HG03439 (cell line): ENCODE measurements around the gene KLHL22.
"Not testable (repeated sequence)": the region's sequence is repeated elsewhere in the genome, so short reads cannot be mapped to it uniquely, and the experiment has no call there.

Experiments
- ATAC-seq: cut with Tn5 transposase; IDR thresholded peaks from one replicate; pipeline ENCODE4 v1.9.1; 2021; ENCODE audit warnings: mild to moderate bottlenecking, moderate library complexity; ENCODE audit not compliant: unreplicated experiment

The KLHL22 gene

GRCh38 chr22:20451129-20451778, 44.3 kb downstream of the KLHL22 start:
- ATAC-seq: not testable (repeated sequence)

GRCh38 chr22:20450551-20450906, 45.1 kb downstream of the KLHL22 start:
- no peak for ATAC-seq

- ATAC-seq: no peak
Observed at GRCh38 chr22:20449819-20450550, 45.6 kb downstream of the KLHL22 start.

GRCh38 chr22:20448630-20449029, 47.0 kb downstream of the KLHL22 start:
- no peak for ATAC-seq

GRCh38 chr22:20446383-20446970, 49.1 kb downstream of the KLHL22 start:
- ATAC-seq: no peak

- ATAC-seq: no peak
Observed at GRCh38 chr22:20444325-20444724, 51.3 kb downstream of the KLHL22 start.

GRCh38 chr22:20442485-20443284, 52.9 kb downstream of the KLHL22 start:
- ATAC-seq: no peak

GRCh38 chr22:20441631-20442484, 53.7 kb downstream of the KLHL22 start:
- ATAC-seq: no peak

GRCh38 chr22:20440637-20441591, 54.7 kb downstream of the KLHL22 start:
- no peak for ATAC-seq

GRCh38 chr22:20439928-20440575, 55.5 kb downstream of the KLHL22 start:
- ATAC-seq: no peak

- no peak for ATAC-seq
Observed at GRCh38 chr22:20439556-20439927, 56.1 kb downstream of the KLHL22 start.

- no peak for ATAC-seq
Observed at GRCh38 chr22:20438678-20439492, 56.7 kb downstream of the KLHL22 start.

- ATAC-seq: no peak
Observed at GRCh38 chr22:20438427-20438677, 57.2 kb downstream of the KLHL22 start.

- ATAC-seq: no peak
Observed at GRCh38 chr22:20437613-20438426, 57.8 kb downstream of the KLHL22 start, which contains the start of gene SCARF2. SCARF2 (minus strand) TSS chr22:20437825; CDS start chr22:20437754, 71 bp downstream.

GRCh38 chr22:20436768-20437612, 58.6 kb downstream of the KLHL22 start:
- no peak for ATAC-seq

- ATAC-seq: no peak
Observed at GRCh38 chr22:20436307-20436767, 59.3 kb downstream of the KLHL22 start.
